HG03520 (cell line): Measurements from ENCODE around the gene WIPF3.

Source experiments
- ATAC-seq: cut with Tn5 transposase; IDR thresholded peaks from one replicate; pipeline ENCODE4 v1.9.1; 2021; ENCODE audit warnings: mild to moderate bottlenecking, moderate library complexity; ENCODE audit not compliant: unreplicated experiment

The WIPF3 gene

DNA sequence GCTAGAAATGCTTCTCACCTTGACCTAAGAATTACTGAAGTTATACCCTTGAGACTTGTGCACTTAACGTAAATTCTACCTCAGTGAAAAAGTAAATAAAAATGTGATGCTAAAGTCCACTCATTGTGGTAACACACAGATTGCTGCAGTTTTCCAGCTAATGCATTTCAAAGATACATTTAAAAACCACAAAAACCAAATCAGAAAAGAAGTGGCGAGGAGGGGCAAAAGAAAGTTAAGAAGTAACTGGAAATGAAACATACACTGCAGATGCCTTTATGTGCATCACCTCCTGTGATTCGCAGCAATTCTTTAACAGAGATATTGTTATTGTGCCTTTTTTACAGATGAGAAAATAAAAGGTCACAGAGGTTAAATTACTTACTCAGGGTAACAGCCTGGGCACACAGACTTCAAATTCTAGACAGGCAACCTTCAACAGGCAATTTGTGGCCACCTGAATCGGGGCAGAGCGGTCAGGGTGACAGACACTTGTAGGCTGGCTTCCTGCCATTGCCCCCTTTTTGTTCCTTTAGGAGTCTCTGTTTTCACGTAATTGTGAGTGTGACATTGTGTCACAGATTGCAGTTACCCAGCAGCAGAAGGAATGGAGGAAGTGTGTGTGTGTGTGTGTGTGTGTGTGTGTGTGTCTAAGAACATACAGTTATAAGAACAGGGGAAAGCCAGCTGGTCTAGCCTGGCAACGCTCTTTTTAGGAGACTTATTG is 1.9 kb downstream of the WIPF3 start:
- ATAC-seq: no peak

DNA sequence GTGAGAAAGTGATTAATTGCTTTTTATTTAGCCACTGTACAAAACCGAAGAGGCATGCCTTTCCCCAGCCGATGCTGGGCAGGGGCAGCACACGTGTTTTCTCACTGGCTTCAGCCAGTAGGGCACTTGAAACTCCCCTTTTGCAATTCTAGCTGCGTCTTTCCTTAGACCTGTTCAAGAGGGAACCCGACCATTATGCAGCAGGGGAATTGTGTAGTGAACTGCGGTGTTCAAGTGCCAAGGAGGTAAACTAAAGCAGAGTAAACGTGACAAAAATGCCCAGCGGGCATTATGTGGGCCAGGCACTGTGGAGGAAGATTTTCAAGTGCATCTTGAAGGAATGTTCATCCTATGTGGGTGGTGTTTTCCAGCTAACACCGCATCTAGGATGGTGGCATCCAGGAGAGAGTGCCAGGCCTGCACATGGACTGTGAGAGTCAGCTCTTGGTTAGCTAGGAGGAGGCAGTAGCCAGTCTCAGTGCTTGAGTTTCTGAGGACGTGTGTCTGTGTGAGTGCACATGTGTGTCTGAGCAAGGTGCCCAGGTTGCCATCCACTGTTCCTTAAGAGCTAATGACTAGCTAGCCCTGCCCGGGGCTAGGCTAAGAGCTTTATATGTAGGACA is 3.3 kb downstream of the WIPF3 start:
- no peak for ATAC-seq

DNA sequence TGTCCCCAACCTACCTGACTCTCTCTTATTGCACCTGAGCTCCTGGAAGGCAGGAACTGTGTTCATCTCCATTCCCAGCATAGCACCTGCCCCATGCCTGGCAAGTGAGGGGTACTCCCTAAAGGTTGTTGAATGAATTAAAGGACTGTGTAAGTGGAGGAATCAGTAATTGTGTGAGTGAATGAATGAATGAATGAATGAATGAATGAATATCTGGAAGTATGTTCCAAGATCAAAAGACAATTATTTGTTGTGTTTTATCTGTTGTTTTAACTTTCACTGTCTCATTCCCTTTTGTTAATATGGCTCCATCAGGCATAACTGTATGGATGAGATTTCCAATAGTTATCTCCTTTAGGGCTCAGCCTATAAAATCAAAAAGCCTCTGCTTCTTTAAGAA is 4.0 kb downstream of the WIPF3 start:
- ATAC-seq: no peak

GRCh38 chr7:29810813-29811482 is 4.6 kb downstream of the WIPF3 start:
- no peak for ATAC-seq

DNA sequence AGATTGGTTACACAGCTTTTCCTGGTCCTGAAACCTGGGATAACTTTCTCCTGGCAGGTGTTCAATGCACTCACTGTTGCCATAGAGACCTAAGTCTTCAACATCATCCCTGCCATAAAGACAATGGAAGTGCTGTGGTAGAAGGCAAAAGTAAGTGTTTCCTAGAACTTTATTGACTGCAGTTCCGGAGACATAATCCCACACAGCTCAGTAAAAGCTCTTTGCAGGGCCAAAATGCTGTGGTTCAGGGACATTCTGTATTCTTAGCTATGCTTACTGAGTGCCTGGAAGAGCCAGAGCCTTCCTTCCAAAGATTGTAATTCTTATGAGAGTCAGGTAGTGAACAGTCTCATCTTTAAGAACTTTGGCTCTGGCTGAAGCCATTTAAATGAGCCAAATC is 5.3 kb downstream of the WIPF3 start:
- ATAC-seq: no peak

DNA sequence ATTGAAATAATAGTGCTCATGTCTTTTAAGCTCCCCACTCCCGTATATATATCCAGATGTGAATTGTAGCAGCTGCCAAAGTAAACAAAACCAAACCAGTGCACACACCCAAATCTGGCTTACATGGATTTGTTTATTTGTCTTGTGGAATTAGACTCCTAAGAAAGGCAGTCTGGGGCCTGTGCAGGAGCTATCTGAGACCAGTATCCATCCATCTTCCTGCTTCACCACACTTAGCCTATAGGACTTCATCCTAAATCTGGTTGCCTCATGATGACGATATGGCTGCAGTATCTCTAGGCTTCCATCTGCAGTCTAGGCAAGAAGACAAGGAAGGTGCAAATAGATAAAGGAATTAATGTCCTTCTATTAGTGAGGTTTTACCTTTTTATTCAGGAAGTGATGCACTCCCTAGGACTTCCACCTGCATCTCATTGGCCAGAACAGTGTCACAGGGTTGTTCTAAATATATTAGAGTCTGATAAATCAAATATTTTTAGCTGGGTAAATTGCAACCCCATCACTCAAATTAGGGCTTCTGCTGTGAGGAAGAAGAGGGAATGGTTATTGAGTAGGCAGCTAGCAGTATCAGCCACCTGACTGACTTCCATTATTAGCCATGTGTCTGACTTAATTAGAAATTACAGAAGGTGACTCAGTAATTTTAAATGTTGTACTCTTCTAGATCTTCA is 6.0 kb downstream of the WIPF3 start:
- ATAC-seq: no peak

DNA sequence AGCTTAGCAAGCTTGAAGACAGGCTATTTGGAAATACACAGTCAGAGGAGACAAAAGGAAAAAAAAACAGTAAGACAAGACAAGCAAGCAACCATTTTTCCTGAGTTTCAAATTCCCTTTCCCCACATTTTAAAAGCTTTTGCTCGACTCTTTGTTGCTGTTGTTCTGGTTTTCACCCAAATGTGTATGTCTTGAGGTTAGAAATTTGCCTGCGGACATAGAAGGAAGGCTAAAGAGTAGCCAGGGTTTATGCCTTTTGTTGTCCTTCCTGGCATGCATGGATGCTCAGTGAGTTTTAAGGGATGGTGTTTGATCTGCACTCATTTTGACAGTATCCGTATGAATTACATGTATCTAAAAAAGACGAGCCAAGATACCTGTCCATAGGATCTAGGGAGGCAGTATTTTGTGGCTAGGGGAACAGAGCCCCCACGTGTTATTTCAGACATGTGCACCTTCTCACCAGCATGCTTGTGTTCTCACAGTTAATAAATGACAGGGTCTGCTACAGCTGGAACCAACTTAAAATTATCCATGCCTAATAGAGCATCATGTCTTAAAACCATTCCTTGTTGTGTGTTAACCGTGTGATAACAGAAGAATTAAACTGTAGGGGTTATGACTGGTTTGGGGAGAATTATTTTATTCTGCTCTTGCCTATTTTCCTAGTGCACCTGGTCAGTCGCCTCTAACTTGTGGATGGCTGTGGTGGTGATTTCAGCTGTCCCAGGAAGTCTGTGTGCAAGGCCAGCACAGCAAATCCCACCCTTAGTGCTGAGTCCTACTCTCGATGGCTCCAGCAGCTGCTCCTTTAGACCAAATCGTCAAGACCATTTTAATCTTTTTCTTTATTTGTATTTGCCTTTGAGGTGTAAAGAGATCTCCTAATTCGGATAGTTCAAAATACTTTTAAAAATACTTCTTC is 9.1 kb downstream of the WIPF3 start:
- no peak for ATAC-seq

DNA sequence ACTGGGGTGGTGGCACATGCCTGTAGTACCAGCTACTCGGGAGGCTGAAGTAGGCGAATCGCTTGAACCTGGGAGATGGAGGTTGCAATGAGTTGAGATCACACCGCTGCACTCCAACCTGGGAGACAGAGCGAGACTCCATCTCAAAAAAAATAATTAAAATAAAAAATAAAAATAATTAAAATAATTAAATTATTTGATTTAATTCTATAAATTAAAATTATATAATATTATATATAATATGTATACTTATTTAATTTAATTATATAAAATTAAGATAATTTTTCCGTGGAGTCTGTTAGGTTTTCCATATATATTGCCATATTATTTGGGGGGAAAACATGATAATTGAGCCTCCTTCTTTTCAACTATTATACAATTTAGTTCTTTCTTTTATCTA is 12.0 kb downstream of the WIPF3 start:
- no peak for ATAC-seq

DNA sequence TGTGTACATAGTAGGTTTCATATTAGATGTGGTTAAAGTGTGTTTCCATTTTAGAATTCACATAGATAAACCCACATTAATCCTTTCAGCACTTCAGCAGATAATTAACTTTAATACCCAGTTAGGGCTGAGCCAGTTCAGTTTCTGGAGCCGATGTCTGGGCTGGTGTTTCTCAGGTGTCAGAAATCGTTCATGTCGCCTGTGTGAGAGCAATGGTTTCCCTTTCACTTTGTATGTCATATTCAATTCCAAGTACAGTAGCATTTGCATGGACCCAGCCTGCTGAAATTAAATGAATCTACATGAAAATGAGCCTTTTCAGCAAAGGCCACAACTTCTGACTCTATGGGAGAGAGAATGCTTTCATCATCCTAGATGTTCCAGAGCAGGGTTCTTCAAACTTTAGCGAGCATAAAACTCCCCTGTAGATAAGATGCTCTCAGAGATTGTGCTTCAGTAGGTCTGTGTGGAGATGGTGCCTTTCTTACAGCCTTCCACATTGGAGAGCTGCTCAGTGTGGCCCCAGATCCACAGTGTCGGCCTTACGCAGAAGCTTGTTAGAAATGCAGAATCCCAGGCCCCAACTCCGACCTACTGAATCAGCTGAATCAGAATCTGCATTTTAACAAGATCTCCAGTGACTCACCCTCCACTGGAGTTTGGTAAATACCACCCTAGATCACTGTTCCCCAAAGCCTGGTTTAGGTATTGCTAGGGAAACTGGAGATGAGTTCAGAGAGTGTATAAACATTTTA is 19.6 kb downstream of the WIPF3 start:
- ATAC-seq: peak; percentile 83

- ATAC-seq: no peak
These were observed 20.2 kb downstream of the WIPF3 start for GRCh38 chr7:29826530-29826822.

GRCh38 chr7:29826904-29827303 is 20.6 kb downstream of the WIPF3 start:
- ATAC-seq: no peak

DNA sequence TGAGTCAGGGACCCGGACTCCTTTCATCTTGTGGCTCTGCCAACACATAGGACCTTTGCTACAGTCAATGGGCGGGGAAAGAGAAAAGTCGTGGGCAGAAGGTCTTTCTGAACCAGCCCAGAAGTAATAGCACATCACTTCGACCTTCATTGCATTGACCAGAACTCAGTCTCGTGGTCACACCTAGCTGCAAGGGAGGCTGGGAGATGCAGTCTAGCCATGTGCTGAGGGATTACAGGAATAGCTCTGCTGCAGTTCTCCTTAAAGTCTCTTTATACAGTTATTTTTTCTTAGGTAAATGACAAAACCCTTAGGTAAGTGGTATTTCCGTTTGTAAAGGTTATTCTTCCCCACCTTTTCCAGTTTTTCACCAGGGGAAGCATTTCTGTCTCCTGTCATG is 25.4 kb downstream of the WIPF3 start:
- no peak for ATAC-seq

- ATAC-seq: no peak
These were observed 27.6 kb downstream of the WIPF3 start for GRCh38 chr7:29833929-29834328.

DNA sequence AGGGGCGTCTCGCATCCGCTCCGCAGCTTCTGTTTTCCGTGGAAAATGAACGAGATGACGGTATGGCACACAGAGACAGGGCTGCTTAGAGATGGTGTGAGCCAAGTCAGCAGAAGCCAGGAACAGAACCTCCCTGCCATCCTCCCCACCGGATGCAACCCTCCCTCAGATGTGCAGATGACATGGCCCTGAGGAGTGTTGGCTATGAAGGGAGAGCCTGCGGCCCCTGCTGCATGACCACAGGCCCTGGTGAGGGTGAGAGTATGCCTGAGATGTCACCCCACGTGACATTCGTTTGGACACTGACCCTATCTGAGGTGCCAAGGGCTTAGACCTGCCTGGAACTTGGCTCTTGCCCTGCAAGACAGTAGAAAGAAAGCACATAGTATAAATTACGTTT is 29.4 kb downstream of the WIPF3 start:
- ATAC-seq: no peak

GRCh38 chr7:29839302-29839701 is 33.0 kb downstream of the WIPF3 start:
- no peak for ATAC-seq

- no peak for ATAC-seq
These were observed 33.6 kb downstream of the WIPF3 start for GRCh38 chr7:29839921-29840320.

DNA sequence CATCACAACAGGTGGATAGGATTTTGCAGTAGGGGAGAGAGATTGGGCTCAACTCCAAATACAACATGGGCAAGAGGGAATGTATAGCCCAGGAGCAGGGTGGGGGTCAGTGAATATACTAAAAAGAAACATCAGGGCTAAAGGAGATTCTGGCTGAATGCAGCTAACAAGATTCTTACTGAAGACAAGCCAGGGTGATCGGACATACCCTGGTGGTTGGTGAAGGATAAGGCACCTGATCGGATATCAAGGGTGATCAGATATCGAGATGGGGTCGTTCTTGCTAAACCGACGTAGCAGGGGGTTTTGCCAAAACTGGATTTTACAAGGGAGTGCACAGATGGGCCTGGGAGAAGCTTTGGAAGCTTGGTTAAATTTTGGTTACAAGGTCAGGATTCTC is 34.4 kb downstream of the WIPF3 start:
- ATAC-seq: no peak

DNA sequence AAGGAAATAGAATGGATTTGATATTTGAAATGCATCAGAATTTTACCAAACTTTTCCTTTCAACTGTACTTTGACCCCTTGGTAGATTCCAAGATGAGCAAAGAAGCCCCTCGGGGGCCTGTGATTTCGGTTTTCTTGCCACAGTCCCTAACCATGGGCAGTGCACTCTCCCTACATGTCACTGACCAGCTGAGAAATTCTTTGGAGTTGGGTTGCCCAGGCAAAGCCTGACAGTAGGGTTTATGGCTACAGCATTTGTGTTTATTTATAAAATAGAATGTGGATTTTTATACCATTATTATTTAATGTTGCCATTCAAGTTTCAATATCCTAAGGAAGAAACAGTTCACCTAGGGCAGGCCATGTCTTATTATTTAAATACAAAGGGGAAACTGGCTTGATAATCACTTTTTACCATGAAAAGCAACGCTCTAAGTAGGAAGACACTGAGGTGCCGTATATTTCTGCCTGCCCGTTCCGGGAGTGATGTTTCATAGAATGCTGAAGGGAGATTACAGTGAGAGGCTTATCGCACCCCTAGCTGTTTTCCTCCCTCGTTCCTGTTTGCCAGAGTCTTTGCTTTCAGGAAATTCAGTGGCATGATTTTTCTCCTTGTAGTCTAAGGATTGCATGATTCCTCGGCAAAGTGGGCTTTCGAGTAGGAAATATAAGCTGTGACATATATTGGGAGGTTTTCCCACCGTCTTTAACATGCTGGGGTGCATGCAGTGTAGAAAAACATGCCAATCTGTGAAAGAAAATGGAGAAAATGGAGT is 35.8 kb downstream of the WIPF3 start:
- ATAC-seq: no peak

DNA sequence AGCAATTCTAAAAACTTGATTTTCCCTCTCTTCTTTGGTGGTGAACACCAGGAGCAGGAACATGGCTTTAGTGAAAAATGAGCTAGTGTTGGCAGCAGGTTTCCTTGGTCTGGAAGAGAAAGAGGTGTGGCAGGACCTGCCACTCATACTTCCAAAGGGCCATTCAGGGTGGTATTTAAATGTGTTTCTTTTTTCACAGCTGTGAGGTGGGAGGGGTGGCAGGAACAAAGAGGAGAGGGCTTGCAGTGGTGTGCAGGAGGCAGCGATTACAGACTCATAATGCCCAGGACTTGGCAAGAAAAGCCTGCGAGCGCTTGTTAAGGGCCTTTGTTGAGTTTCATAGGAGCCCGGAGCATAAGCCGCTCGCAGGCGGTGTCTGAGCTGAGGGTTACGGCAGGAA is 36.8 kb downstream of the WIPF3 start:
- ATAC-seq: no peak
